ENCODE results near the gene ATOH7. TPM values are rescaled to one million over a fixed set of nuclear protein-coding genes. Genes with fewer than 3 reads are reported as not detected.
"Not testable (repeated sequence)": the region's sequence is repeated elsewhere in the genome, so short reads cannot be mapped to it uniquely, and the experiment has no call there.

The ATOH7 gene
- polyA plus RNA-seq, 4 donors: 0.99 to 1.5 (median 1.4) TPM

- DNase-seq (ENCODE audit: low read depth in 4 of 4, low spot score in 3 of 4): no peak
Measured at GRCh38 chr10:68238371-68238770, 6.5 kb upstream of the ATOH7 start.

- no peak for DNase-seq (ENCODE audit: low read depth in 4 of 4, low spot score in 3 of 4)
Measured at GRCh38 chr10:68237173-68237572, 5.3 kb upstream of the ATOH7 start.

- no peak for DNase-seq (ENCODE audit: low read depth in 4 of 4, low spot score in 3 of 4)
Measured at GRCh38 chr10:68235581-68235980, 3.7 kb upstream of the ATOH7 start.

GRCh38 chr10:68235111-68235510 is 3.2 kb upstream of the ATOH7 start:
- no peak for DNase-seq (ENCODE audit: low read depth in 4 of 4, low spot score in 3 of 4)

- DNase-seq (ENCODE audit: low read depth in 4 of 4, low spot score in 3 of 4): no peak
Measured at GRCh38 chr10:68233046-68233445, 1.1 kb upstream of the ATOH7 start.

GRCh38 chr10:68231106-68231816 is 652 bp downstream of the ATOH7 start:
- peak; percentile 70 to 77 (median 72) for DNase-seq (ENCODE audit: low read depth in 4 of 4, low spot score in 3 of 4)

- no peak for DNase-seq (ENCODE audit: low read depth in 4 of 4, low spot score in 3 of 4)
Measured at GRCh38 chr10:68230268-68230667, 1.6 kb downstream of the ATOH7 start.

GRCh38 chr10:68224810-68225209 is 7.1 kb downstream of the ATOH7 start:
- DNase-seq (ENCODE audit: low read depth in 4 of 4, low spot score in 3 of 4): no peak

GRCh38 chr10:68223535-68224165 is 8.3 kb downstream of the ATOH7 start:
- no peak for DNase-seq (ENCODE audit: low read depth in 4 of 4, low spot score in 3 of 4)

GRCh38 chr10:68222391-68222790 is 9.5 kb downstream of the ATOH7 start:
- DNase-seq (ENCODE audit: low read depth in 4 of 4, low spot score in 3 of 4): no peak

- no peak for DNase-seq (ENCODE audit: low read depth in 4 of 4, low spot score in 3 of 4)
Measured at GRCh38 chr10:68221196-68221595, 10.7 kb downstream of the ATOH7 start.

GRCh38 chr10:68218786-68219185 is 13.1 kb downstream of the ATOH7 start:
- no peak for DNase-seq (ENCODE audit: low read depth in 4 of 4, low spot score in 3 of 4)

- no peak for DNase-seq (ENCODE audit: low read depth in 4 of 4, low spot score in 3 of 4)
Measured at GRCh38 chr10:68212721-68213352, 19.1 kb downstream of the ATOH7 start.

GRCh38 chr10:68211669-68212068 is 20.2 kb downstream of the ATOH7 start:
- no peak for DNase-seq (ENCODE audit: low read depth in 4 of 4, low spot score in 3 of 4)

- no peak for DNase-seq (ENCODE audit: low read depth in 4 of 4, low spot score in 3 of 4)
Measured at GRCh38 chr10:68208424-68209042, 23.4 kb downstream of the ATOH7 start.

- DNase-seq (ENCODE audit: low read depth in 4 of 4, low spot score in 3 of 4): no peak
Measured at GRCh38 chr10:68202960-68203353, 29.0 kb downstream of the ATOH7 start.

GRCh38 chr10:68196701-68197100 is 35.2 kb downstream of the ATOH7 start:
- no peak for DNase-seq (ENCODE audit: low read depth in 4 of 4, low spot score in 3 of 4)

GRCh38 chr10:68195776-68196175 is 36.1 kb downstream of the ATOH7 start:
- DNase-seq (ENCODE audit: low read depth in 4 of 4, low spot score in 3 of 4): not testable (repeated sequence)

- DNase-seq (ENCODE audit: low read depth in 4 of 4, low spot score in 3 of 4): no peak
Measured at GRCh38 chr10:68194290-68194689, 37.6 kb downstream of the ATOH7 start.

- DNase-seq (ENCODE audit: low read depth in 4 of 4, low spot score in 3 of 4): no peak
Measured at GRCh38 chr10:68192113-68192512, 39.8 kb downstream of the ATOH7 start.

GRCh38 chr10:68188835-68189234 is 43.1 kb downstream of the ATOH7 start:
- DNase-seq (ENCODE audit: low read depth in 4 of 4, low spot score in 3 of 4): no peak
